Breast epithelium (tissue), 4 donors: ENCODE results near the gene DGKI. TPM values are rescaled to one million over a fixed set of nuclear protein-coding genes. Genes with fewer than 3 reads are reported as not detected.

Experiments
- DNase-seq, 2 donors: peaks; one replicate each; pipeline ENCODE4 v3.0.0-alpha.2; 2019; ENCODE audit warnings: low spot score in 2 of 2
- H3K27ac ChIP-seq, 2 donors: fragments of 200-600 bp; sonication (generic) in 1 of 2; one replicate each; pipeline ENCODE4 v1.5.1; 2016 to 2019; ENCODE audit warnings: mild to moderate bottlenecking in 1 of 2
- H3K27me3 ChIP-seq, 2 donors: fragments of 200-600 bp; sonication (generic) in 1 of 2; one replicate each; pipeline versions ENCODE4 v1.5.1 to v1.6.0; 2017 to 2019; ENCODE audit warnings: control low read depth in 1 of 2, mild to moderate bottlenecking in 1 of 2
- H3K36me3 ChIP-seq: fragments of 200-600 bp; one replicate; pipeline ENCODE4 v1.5.1; 2019
- H3K4me1 ChIP-seq, 2 donors: fragments of 200-600 bp; sonication (generic); one replicate each; pipeline ENCODE4 v1.5.1; 2016 to 2019; ENCODE audit warnings: control low read depth in 1 of 2
- H3K4me3 ChIP-seq, 3 donors: fragments of 200-600 bp; sonication (generic); 1 replicate in 2 of 3; 2 replicates in 1 of 3; pipeline ENCODE4 v1.5.1; 2016 to 2019; ENCODE audit warnings: mild to moderate bottlenecking in 3 of 3, moderate library complexity in 2 of 3
- H3K9me3 ChIP-seq, 2 donors: fragments of 200-600 bp; sonication (generic) in 1 of 2; one replicate each; pipeline ENCODE4 v1.5.1; 2016 to 2019; ENCODE audit warnings: control low read depth in 1 of 2
- POLR2A ChIP-seq: fragments of 450-650 bp; IDR thresholded peaks from one replicate; pipeline ENCODE4 v1.6.1; 2016; ENCODE audit warnings: antibody characterized with exemption, mild to moderate bottlenecking, moderate library complexity
- POLR2AphosphoS5 ChIP-seq, 3 donors: sonication (generic); formaldehyde crosslinking; IDR thresholded peaks; one replicate each; pipeline ENCODE4 v1.6.1; 2017; ENCODE audit warnings: antibody characterized with exemption in 3 of 3
- intact Hi-C: fragments of 100-400 bp; cut with DNase I; formaldehyde crosslinking; loops from one replicate; pipeline ENCODE4 v1.15.1; 2023; ENCODE audit warnings: low total_unique reads
- total RNA-seq, 3 donors: library from RNA; depleted of rRNA; stranded (reverse); fragments of >200 nt; gene quantifications; one replicate each; pipeline ENCODE4 v1.1.0, GENCODE V29; 2016
- TF ChIP-seq, protein P1 (sequence below), 3 donors: fragments of 450-650 bp; IDR thresholded peaks; one replicate each; pipeline ENCODE4 v1.5.1; 2016 to 2017; ENCODE audit warnings: antibody characterized with exemption in 3 of 3, mild to moderate bottlenecking in 3 of 3, moderate library complexity in 3 of 3

The DGKI gene
- total RNA-seq, 3 donors from 2014 or later: 2.7 to 4.1 (median 2.9) TPM

DNA sequence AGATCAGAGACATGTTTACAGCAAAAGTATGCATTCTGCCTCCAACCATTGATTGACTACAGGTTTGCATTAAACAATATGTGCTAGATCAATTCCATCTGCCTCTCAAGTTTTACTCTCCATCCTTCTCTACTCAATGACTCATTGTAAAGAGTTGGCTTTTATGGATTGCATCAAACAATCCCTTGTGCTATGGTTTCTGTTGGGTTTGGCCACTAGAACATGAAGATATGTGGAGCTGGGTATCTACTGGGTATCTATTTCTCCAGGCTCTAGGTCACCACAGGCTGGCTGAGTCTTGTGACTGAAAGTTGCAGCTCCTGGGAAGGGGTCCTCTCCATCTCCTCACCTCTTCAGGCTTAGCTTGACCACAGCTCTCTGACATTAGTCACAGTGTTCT, 204.7 kb downstream of the DGKI start:
- Histone ChIP-seq H3K9me3 (no peaks in the 10 kb centered on the region), H3K27ac (no peak overlapping the region), H3K27me3 (peaks cover 0 to 10% of the 10 kb centered on the region in 2 donors), H3K4me1 (no peaks in the 10 kb centered on the region), H3K36me3 (no peaks in the 10 kb centered on the region), H3K4me3 (no peak overlapping the region)
- DNase-seq: no peak
- TF ChIP-seq, protein P1, sequence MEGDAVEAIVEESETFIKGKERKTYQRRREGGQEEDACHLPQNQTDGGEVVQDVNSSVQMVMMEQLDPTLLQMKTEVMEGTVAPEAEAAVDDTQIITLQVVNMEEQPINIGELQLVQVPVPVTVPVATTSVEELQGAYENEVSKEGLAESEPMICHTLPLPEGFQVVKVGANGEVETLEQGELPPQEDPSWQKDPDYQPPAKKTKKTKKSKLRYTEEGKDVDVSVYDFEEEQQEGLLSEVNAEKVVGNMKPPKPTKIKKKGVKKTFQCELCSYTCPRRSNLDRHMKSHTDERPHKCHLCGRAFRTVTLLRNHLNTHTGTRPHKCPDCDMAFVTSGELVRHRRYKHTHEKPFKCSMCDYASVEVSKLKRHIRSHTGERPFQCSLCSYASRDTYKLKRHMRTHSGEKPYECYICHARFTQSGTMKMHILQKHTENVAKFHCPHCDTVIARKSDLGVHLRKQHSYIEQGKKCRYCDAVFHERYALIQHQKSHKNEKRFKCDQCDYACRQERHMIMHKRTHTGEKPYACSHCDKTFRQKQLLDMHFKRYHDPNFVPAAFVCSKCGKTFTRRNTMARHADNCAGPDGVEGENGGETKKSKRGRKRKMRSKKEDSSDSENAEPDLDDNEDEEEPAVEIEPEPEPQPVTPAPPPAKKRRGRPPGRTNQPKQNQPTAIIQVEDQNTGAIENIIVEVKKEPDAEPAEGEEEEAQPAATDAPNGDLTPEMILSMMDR (IDR thresholded peaks at IDR 0.05): no peak
- TF ChIP-seq POLR2AphosphoS5 (IDR thresholded peaks at IDR 0.05) (no peak), POLR2A (no peak)
- intact Hi-C loops: no loop called here

- Histone ChIP-seq H3K36me3 (no peaks in the 10 kb centered on the region), H3K27ac (no peak overlapping the region), H3K4me3 (no peak overlapping the region), H3K4me1 (no peaks in the 10 kb centered on the region), H3K27me3 (no peaks in the 10 kb centered on the region), H3K9me3 (no peaks in the 10 kb centered on the region)
- no peak for DNase-seq
- intact Hi-C loops: no loop called here
- TF ChIP-seq, protein P1 (IDR thresholded peaks at IDR 0.05): no peak
- no peak for TF ChIP-seq POLR2A
These were observed 210.4 kb downstream of the DGKI start for GRCh38 chr7:137636376-137636775.

DNA sequence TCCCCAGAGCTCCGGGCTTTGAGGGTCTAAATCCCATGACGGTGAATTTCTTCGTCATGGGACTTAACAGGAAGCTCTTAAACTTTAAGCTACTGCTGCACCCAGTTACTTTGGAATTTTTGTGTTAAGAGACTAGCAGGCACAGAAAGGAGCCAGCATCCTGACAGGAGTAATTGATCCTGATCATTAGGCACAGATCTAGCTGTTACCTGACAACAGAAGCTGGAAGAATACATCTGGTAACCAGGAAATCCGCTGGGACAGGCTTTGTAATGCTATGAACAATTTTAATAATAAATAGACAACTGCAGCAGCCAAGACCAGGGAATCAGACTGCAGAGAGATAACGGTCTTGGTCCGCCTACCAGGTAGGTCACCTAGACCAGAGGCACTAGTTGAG, 210.9 kb downstream of the DGKI start:
- intact Hi-C loops: no loop called here
- TF ChIP-seq POLR2A (no peak), POLR2AphosphoS5 (IDR thresholded peaks at IDR 0.05) (no peak)
- TF ChIP-seq, protein P1 (IDR thresholded peaks at IDR 0.05): no peak
- Histone ChIP-seq H3K4me1 (no peaks in the 10 kb centered on the region), H3K27me3 (no peaks in the 10 kb centered on the region), H3K27ac (no peak overlapping the region), H3K4me3 (no peak overlapping the region), H3K9me3 (no peaks in the 10 kb centered on the region), H3K36me3 (no peaks in the 10 kb centered on the region)
- no peak for DNase-seq

GRCh38 chr7:137635132-137635531, 211.6 kb downstream of the DGKI start:
- TF ChIP-seq POLR2AphosphoS5 (IDR thresholded peaks at IDR 0.05) (no peak), POLR2A (no peak)
- TF ChIP-seq, protein P1 (IDR thresholded peaks at IDR 0.05): no peak
- Histone ChIP-seq H3K4me3 (no peak overlapping the region), H3K27me3 (no peaks in the 10 kb centered on the region), H3K27ac (no peak overlapping the region), H3K4me1 (no peaks in the 10 kb centered on the region), H3K36me3 (no peaks in the 10 kb centered on the region), H3K9me3 (no peaks in the 10 kb centered on the region)
- no peak for DNase-seq
- intact Hi-C loops: no loop called here

- no peak for TF ChIP-seq POLR2AphosphoS5 (IDR thresholded peaks at IDR 0.05)
- TF ChIP-seq, protein P1 (IDR thresholded peaks at IDR 0.05): no peak
- TF ChIP-seq POLR2A: no peak
- intact Hi-C loops: no loop called here
- H3K4me1 ChIP-seq: no peaks in the 10 kb centered on the region
These were observed 212.4 kb downstream of the DGKI start for GRCh38 chr7:137634356-137634755.

More at GRCh38 chr7:137634356-137634755, 212.4 kb downstream of the DGKI start:
- Histone ChIP-seq H3K4me3 (no peak overlapping the region), H3K9me3 (no peaks in the 10 kb centered on the region), H3K36me3 (no peaks in the 10 kb centered on the region), H3K27me3 (no peaks in the 10 kb centered on the region), H3K27ac (no peak overlapping the region)
- no peak for DNase-seq
